ENCODE results near the gene CCDC63. TPM values are rescaled to one million over a fixed set of nuclear protein-coding genes. Genes with fewer than 3 reads are reported as not detected.

The CCDC63 gene
- total and polyA plus RNA-seq, 3 donors from 2014 or later: 9.0 to 42.4 (median 12.4) TPM

GRCh38 chr12:110927546-110927945 lies 80.8 kb downstream of the CCDC63 start:
- intact Hi-C loops (cut with DNase I; ENCODE audit: low total_unique reads): no loop called here
- no peak for DNase-seq
- 74 to 78% methylated on average over 6 of the region's 6 CpGs for WGBS, 2 donors
- H3K27me3 ChIP-seq: no peaks in the 10 kb centered on the region
- no peaks in the 10 kb centered on the region for H3K4me1 ChIP-seq
- TF ChIP-seq CTCF (IDR thresholded peaks at IDR 0.05) (no peak), POLR2A (IDR thresholded peaks at IDR 0.05) (no peak)
- H3K4me3 ChIP-seq: no peak overlapping the region
- H3K27ac ChIP-seq: no peak overlapping the region
- no peaks in the 10 kb centered on the region for H3K36me3 ChIP-seq (ENCODE audit: low read depth, missing control alignments)
- H3K9me3 ChIP-seq: no peaks in the 10 kb centered on the region

GRCh38 chr12:110928700-110929099 lies 81.9 kb downstream of the CCDC63 start:
- H3K4me1 ChIP-seq: no peaks in the 10 kb centered on the region
- H3K36me3 ChIP-seq (ENCODE audit: low read depth, missing control alignments): no peaks in the 10 kb centered on the region
- H3K27ac ChIP-seq: no peak overlapping the region
- TF ChIP-seq POLR2A (IDR thresholded peaks at IDR 0.05): no peak
- TF ChIP-seq CTCF (IDR thresholded peaks at IDR 0.05): no peak
- H3K4me3 ChIP-seq: no peak overlapping the region
- intact Hi-C loops (cut with DNase I; ENCODE audit: low total_unique reads): no loop called here
- DNase-seq: no peak
- no peaks in the 10 kb centered on the region for H3K9me3 ChIP-seq
- 75 to 83% methylated on average over 7 of the region's 7 CpGs for WGBS, 2 donors
- H3K27me3 ChIP-seq: no peaks in the 10 kb centered on the region

- TF ChIP-seq POLR2A (IDR thresholded peaks at IDR 0.05): no peak
- no peak for TF ChIP-seq CTCF (IDR thresholded peaks at IDR 0.05)
- Histone ChIP-seq H3K36me3 (ENCODE audit: low read depth, missing control alignments) (no peaks in the 10 kb centered on the region), H3K4me1 (no peaks in the 10 kb centered on the region), H3K27me3 (no peaks in the 10 kb centered on the region), H3K9me3 (no peaks in the 10 kb centered on the region), H3K27ac (no peak overlapping the region), H3K4me3 (no peak overlapping the region)
- WGBS, 2 donors: 85 to 88% methylated on average over 1 of the region's 1 CpG
- intact Hi-C loops (cut with DNase I; ENCODE audit: low total_unique reads): loop anchor here (10.0 kb wide), 1 partner anchor 375 kb away; no protein-coding TSS in a partner anchor
- no peak for DNase-seq
Measured at GRCh38 chr12:110929818-110930217, 83.0 kb downstream of the CCDC63 start.

GRCh38 chr12:110930348-110931314 lies 83.8 kb downstream of the CCDC63 start:
- 52 to 78% methylated on average over 21 of the region's 21 CpGs for WGBS, 2 donors

More at GRCh38 chr12:110930348-110931314, 83.8 kb downstream of the CCDC63 start:
- H3K27ac ChIP-seq: no peak overlapping the region
- no peaks in the 10 kb centered on the region for H3K4me1 ChIP-seq
- no peak for DNase-seq
- H3K9me3 ChIP-seq: no peaks in the 10 kb centered on the region
- H3K27me3 ChIP-seq: no peaks in the 10 kb centered on the region
- TF ChIP-seq CTCF (IDR thresholded peaks at IDR 0.05) (no peak), POLR2A (IDR thresholded peaks at IDR 0.05) (no peak)
- no peaks in the 10 kb centered on the region for H3K36me3 ChIP-seq (ENCODE audit: low read depth, missing control alignments)
- H3K4me3 ChIP-seq: no peak overlapping the region
- intact Hi-C loops (cut with DNase I; ENCODE audit: low total_unique reads): loop anchor here (10.0 kb wide), 1 partner anchor 374 kb away; no protein-coding TSS in a partner anchor
